ENCODE measurements around the gene SPINK5.

The SPINK5 gene

GRCh38 chr5:148091991-148092964 lies 28.5 kb downstream of the SPINK5 start:
- DNase-seq (ENCODE audit: low read depth): no peak

DNA sequence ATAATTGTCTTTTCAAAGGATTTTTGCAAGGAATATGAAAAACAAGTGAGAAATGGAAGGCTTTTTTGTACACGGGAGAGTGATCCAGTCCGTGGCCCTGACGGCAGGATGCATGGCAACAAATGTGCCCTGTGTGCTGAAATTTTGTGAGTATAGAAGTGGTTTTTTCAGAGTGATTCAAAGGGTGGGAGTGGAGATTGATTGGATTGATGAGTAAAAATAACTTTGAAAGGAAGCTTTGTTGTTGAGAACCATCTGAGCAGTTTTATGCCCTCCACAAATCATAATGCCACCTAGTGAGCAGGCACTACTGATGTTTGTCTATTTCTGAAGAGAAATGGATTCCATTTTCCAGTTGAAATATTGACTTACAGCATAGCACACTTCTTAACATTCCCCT lies 30.6 kb downstream of the SPINK5 start:
- no peak for DNase-seq (ENCODE audit: low read depth)

- no peak for DNase-seq (ENCODE audit: low read depth)
These were observed 40.4 kb downstream of the SPINK5 start for GRCh38 chr5:148104226-148104625.

- DNase-seq (ENCODE audit: low read depth): no peak
These were observed 43.8 kb downstream of the SPINK5 start for GRCh38 chr5:148107608-148108007.

- DNase-seq (ENCODE audit: low read depth): no peak
These were observed 49.5 kb downstream of the SPINK5 start for GRCh38 chr5:148113243-148113642.

DNA sequence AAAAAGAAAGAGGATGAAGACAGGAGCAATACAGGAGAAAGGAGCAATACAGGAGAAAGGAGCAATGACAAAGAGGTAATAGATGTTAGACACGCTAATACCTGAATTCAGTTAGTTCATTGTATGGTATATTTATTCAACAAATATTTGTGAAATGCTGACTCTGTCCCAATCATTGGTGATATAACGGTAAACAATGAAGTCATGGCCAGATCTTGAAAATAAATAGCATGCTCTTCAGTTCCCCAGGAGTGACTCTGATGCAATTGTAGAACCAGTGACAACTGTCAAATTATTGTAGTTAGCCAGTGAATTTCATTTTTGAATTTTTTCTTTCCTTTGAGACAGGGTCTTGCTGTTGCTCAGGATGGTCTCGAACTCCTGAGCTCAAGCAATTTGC lies 56.5 kb downstream of the SPINK5 start:
- DNase-seq (ENCODE audit: low read depth): no peak

DNA sequence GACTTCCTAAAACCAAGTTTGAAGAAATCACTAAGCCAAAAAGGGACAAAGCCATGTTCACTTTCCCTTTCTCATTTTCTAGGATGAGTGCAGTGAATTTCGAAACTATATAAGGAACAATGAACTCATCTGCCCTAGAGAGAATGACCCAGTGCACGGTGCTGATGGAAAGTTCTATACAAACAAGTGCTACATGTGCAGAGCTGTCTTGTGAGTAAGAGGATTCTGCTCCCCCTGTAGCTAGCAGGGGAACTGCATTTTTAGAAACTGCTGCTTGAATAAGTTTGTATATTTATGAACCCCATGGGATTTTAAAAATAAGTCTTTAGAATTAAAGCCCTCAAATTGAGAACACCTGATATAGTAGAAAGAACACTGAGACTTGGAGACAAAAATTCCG lies 61.9 kb downstream of the SPINK5 start:
- no peak for DNase-seq (ENCODE audit: low read depth)

DNA sequence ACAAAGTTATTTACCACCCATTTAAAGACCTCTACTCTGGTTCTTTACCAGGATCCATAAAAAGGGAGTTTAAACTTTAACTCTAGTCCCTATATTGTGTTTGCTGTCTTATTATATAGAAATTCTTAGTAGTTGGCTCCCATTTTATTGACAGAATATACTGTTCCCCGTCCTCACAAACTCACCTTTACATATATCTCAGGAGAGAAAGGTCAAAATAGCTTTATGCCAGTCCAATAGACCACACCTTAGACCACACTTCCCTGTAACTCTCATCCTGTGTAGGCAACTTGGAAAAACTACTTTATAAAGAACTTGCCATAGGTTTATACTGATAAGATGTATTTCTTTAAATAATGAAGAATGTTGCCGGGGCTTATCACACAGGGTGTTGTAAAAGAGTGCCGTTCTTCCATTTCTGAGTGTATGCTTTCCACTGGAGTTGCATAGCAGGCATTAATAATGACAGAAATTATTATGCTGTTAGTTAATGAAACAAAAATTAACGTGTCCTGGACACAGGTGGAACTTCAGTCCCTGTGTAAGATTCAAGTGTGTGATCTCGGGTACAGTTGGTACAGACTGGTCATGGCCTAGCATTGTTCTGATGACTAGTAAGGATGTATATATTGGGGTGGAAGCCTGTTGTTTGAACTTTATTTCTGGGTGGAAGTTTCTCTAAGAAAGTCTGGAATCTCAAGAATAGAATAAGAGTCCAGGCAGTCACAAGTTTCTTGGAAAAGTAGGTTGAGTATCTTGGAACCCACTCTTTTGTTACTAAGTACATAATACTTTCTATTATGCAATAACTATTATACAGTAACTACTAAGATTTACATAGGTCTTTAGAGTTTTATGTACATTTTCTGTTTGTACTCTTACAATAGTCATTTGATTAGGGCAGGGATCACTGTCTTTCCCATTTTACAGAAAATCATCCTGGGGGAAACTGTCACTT lies 71.6 kb downstream of the SPINK5 start:
- DNase-seq (ENCODE audit: low read depth): no peak

DNA sequence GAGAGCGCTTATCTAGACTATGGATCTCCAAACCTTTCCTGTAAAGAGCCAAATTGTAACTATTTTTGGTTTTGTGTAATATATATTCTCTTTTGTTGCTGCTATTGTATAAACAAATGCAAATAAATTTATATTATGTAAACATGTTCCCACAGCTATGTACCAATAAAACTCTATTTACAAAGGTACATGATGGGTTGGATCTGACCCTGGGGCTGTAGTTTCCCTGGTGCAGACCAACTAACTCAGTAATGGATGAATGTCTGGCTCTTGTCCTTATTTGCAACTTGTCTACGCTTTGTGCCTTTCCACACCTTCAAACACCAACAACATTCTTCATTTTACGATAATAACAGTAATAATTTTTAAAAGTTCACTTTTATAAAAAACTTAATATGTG lies 77.1 kb downstream of the SPINK5 start:
- no peak for DNase-seq (ENCODE audit: low read depth)

GRCh38 chr5:148141645-148142044 lies 77.9 kb downstream of the SPINK5 start:
- DNase-seq (ENCODE audit: low read depth): no peak

- DNase-seq (ENCODE audit: low read depth): no peak
These were observed 82.1 kb downstream of the SPINK5 start for GRCh38 chr5:148145916-148146315.

DNA sequence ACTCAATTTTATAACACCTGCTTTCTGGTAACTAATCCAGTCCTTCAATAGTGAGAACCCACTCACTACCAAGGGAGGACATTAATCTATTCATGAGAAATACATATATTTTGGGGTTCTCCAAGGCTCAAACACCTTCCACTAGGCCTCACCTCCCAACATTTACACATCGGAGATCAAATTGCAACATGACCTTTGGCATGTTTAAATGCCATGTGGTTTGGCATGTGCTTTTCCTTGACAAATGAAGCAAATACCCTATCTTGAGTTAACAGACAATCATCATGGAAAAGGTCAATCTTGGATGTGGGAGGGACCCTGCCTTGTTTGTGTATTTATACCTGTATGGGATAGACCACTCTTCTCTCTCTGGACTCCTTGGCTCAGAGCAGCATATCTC lies 82.7 kb downstream of the SPINK5 start:
- no peak for DNase-seq (ENCODE audit: low read depth)

- DNase-seq (ENCODE audit: low read depth): no peak
These were observed 83.6 kb downstream of the SPINK5 start for GRCh38 chr5:148147415-148147814.

- DNase-seq (ENCODE audit: low read depth): no peak
These were observed 88.1 kb downstream of the SPINK5 start for GRCh38 chr5:148151872-148152271.

- no peak for DNase-seq (ENCODE audit: low read depth)
These were observed 89.0 kb downstream of the SPINK5 start for GRCh38 chr5:148152781-148153180.

- DNase-seq (ENCODE audit: low read depth): no peak
These were observed 92.8 kb downstream of the SPINK5 start for GRCh38 chr5:148156609-148157008.

DNA sequence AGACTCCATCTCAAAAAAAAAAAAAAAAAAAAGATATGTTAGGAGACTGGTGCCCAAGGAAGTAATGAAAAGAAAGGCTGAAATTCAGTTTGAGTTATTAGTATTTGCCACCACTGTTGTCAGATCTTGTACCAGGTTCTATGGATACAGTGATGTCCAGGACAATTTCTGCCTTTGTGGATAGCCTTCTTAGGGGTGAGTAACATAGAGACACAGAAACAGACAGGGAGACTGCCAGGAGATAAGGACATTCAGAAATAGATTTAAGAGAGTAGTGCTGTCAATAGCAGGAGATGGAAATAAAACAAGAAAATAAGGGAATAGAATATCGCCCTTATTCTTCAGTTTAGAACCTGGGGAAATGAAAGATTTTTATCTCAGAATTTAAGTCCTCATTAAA lies 98.3 kb downstream of the SPINK5 start:
- no peak for DNase-seq (ENCODE audit: low read depth)

- no peak for DNase-seq (ENCODE audit: low read depth)
These were observed 99.6 kb downstream of the SPINK5 start for GRCh38 chr5:148163345-148163744.

- no peak for DNase-seq (ENCODE audit: low read depth)
These were observed 102.9 kb downstream of the SPINK5 start for GRCh38 chr5:148166550-148167283.

DNA sequence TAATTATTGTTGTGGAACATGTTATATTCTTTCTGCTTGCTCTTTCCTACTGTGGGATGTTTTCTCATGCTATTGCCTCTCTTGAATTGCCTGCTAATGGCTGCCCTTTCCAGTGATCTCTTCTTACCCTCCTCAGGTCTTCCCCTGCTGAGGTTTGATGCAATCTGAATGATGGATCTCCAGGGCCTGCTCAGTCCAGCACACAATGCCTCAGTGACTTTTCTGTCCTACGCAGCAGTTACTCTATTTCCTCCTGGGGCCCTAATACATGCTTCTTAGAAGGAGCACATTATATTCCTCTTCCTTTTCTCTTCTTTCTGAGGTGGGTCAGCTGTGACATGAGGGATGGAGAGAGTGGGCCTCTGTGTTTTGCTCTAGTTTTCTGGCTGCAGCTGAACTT lies 104.5 kb downstream of the SPINK5 start, which contains the start of gene SPINK14:
SPINK14 (plus strand) TSS at position 301 of the 400 bp plus-strand sequence. CDS start 1,187 bp downstream, outside the sequence.
- no peak for DNase-seq (ENCODE audit: low read depth)

GRCh38 chr5:148172377-148172776 lies 108.6 kb downstream of the SPINK5 start:
- DNase-seq (ENCODE audit: low read depth): no peak

DNA sequence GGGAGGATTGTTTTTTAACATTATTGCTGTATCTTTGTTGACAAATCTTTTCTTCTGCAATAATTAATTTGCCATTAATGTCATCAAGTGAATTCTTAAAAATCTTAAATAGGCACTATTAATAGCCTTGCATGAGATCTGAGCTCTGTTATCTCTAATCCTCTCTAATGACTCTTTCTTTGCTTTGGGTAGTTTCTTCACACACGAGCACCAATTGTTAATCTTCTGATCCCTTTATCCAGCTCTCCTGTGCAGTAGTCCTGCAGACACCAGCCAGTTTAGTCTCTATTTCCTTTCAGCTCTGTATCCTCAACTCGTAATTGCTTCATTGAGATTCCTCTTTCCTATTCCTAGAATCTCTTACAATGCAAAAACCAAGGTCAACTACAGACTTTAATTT lies 112.7 kb downstream of the SPINK5 start:
- DNase-seq (ENCODE audit: low read depth): no peak
